GM18868 (cell line): ENCODE measurements around the gene SUSD4.

Experiments used
- ATAC-seq: cut with Tn5 transposase; IDR thresholded peaks from one replicate; pipeline ENCODE4 v1.9.1; 2021; ENCODE audit warnings: mild to moderate bottlenecking, moderate library complexity; ENCODE audit not compliant: unreplicated experiment

SUSD4 gene

DNA sequence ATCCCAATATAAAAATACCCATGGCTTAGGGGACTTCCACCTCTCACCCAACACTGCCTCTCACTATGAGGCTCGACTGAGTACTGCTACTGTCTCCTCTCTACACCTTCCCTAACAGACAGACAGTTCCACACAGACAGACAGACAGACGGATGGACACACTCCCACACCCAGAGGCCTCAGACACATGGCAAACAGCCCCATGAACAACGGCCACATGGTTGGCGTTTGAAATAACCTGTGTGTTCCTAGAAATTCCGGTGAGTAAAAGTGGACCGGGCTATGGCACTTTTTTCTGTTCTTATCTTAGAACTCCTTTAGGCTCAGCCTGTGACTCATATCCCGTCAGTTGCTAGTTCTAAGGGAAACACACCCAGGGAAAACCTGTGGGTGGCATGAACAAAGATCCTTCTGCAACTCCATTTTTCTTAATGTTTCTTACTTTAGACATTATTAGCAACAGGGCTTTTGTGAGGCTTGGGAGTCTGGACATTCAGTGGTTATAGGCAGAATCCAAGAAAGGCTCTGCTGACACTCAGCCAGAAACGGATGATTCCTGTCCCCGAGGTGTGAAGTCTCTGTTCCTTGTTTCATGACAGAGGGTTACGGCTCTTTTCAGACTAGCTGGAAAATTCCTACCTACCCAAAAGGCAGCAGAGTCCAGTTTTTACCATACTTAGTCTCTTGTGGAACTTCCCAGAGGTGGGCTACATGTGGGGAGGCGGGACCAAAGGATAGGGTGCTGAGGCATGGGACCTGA, 130.4 kb downstream of the SUSD4 start:
- no peak for ATAC-seq

DNA sequence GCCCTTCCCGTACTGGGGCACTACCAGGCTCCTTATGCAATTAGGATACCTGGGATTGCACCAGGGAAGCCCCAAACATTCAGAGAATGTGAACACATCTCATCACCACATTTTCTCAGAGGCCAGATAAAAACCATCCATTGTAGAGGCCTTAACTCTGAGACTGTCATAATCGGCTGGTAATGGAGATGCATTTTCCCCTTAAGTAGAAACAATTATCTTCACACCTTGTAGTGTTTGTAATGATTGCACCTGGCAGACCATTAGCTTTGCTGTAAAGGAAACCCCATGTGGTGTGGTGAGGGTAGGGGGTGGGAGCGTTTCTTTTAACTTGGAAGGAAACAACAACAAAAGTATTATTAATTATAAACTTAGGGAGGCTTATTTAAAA, 131.0 kb downstream of the SUSD4 start:
- ATAC-seq, result no peak

DNA sequence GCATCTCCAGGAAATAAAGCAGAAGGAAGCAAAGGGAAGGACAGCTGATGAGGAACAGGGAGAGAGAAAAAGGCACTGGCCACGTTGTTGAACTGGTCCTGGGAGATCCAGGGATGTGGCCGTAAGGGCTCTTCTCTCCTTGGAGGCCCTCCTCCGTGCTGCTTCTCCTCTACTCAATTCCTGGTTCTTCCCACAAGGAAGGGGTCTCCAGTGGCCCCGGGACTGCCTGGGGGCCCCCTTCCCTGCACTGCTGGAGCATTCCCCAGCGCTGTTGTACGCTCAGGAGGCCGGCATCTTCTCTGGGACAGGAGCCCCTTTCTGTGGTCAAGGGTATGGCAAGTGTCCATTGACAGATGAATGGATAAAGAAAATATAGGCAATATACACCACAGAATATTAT, 132.4 kb downstream of the SUSD4 start:
- no peak for ATAC-seq

DNA sequence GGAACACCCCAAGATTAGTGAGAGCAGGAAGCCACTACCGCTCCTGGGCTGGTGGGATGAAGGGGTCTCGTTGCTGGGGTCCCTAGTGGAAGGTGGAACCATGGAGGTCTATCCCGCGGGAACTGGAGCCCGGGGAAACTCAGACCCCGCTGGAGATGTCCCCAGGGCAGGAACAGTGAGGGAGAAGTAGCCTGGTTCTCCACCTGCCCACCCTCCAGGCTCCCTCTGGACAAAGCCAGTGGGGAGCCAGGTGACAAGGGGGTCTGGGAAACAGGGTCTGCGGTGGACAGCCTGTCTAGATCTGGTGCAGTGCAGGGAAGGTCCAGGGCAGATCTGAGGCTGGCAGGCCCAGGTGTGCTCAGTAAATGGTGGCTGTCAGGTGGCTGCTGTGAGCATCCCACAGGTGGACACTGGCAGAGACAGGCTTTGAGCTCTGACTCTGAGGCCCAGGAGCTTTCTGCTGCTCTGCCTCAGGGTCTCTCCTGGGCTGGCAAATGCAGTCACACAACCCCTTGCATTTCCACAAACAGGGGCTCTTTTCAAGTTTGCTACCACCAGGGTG, 132.9 kb downstream of the SUSD4 start:
- no peak for ATAC-seq

DNA sequence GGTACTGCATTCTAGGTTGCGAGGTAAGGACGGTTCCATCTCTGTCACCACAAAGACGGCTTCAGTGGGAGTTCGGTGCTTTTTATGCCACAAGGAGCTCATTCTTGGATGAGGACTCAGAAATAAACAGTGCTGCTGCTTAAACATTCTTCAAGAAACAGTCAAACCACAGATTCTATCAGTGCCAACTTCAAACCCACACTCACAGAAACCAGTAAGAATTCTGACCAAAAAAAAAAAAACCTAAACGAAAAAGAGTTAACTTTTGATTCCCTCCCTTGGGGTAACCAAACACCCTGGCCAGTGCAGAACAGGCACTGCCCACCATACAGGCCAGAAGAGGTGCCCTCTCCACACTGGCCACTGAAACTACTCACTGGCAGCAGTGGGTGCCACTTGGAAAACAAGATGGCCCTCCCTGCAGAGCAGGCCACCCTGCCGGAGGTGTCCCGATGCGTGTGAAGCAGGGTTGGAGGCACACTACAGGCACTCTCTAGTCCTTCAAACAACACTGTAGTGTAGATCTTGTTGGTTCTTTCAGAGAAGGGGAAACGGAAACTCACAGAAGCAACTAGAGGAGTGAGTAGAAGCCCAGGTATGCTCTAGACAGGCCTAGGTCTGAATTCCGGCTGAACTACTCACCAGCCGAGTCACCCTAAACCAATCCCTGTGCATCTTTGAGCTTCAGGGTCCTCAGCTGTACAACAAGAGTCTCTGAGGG, 133.7 kb downstream of the SUSD4 start:
- ATAC-seq, result no peak

DNA sequence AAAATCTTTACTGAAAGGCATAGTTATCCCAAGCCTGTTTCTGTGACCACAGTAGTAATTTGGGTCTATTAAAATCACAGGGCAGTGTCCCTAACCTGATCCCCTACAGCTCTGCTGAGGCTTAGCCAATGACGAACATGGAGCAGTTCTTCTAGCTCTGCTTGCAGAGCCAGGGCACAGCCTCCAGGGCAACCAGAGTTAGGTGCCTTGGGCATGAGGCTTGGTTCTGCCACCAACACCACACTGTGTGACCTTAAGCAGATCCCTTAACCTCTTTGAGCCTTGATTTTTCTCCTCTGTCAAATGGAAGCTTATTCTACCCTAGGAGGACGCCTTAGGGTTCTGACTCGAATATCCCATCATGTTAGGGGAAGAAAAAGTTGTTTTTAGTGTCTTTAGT, 134.2 kb downstream of the SUSD4 start:
- no peak for ATAC-seq

DNA sequence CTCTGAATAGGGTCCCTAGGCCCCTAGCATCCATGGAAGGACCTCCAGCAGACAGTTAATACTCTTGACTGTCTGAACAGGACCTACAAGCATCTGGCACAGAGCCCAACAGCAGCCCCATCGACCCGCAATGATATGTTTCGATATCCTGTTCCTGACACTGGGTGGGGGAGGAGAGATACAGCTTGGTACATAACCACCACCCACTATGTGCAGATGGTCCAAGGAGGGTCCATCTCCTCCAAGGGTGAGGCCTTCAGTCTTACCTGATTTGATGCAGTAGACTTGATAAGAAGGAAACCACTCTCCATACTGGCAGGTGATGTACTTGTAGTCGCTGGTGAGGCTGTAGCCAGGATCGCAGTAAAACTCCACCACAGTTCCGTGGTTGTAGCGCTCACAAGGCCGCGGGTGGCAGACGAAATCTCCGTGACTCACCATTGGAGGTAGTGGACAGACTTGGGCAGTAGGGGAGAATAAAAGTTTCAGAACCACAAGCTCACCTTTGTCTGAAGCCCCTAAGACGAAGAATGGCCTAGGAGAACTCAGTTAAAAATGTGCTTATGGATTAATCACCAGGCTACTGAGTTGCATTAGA, 134.9 kb downstream of the SUSD4 start:
- ATAC-seq, result no peak

DNA sequence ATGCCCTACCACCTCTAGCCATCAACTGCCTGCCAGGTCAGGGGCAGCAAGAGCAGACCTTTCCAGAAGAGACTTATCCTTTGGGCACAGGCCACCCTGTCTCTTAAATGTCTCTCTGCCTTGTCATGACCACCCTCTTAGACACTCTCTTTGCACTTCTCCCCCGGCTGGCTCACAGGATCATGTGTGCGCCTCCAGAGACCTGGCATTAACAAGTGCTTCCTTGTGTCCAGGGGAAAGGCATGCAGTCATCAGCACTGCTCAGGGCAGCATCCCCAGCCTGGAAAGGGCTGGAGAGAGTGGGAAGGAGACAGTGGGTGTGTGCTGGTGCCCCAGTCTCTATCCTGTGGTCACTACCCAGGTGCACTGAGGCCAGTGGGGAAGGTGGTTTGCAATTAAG, 135.8 kb downstream of the SUSD4 start:
- ATAC-seq, result no peak

DNA sequence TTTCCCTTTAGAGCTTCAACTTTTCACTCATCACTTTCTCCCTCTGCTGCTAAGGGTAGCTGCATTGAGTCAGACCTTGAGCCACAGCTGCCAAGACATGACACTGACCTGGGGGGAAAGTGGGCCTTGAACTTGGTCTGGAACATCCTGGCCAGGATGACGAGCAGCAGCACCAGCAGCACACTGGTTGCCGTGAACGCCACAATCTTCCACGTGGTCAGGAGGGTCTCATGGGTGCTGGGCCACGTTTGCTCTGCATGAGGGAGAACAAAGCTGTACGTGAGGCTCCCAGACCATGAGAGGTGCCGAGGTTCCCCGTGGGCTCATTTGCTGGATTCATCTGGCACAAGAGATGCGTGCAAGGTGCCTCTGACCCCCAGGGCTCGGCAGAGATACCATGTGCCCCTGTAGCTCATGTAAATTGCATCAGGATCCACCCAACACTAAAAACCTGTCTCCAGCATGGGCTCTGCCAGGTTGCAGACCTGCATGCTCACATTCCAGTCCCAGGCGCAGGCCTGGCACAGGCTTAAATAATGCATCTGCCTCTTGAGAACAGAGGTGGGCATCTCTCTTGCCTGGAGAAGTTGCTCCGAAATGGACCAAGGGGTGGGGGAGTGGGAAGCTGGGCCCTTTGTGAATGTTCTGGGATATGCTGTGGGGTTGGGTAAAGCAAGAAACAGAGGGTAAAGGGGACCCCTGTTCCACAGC, 136.3 kb downstream of the SUSD4 start:
- ATAC-seq, result no peak

DNA sequence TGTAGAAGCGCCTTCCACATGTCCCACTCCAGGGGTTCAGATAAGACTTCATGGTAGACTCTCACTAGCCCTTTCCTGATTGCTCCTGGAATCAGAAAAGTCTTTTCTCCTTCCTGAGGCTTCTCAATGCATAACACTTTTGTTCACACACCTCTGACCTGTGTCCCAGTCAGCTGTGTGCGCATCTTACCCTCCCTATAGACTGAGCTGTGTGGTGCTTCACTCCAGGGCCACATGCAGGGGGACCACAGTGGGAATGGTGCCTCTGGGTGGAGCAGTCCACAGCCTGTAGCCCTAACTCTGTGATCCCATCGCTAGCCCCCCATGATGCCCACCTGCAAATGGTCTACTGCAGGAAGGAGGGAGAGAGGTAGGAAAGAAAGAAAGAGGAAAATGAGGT, 136.9 kb downstream of the SUSD4 start:
- ATAC-seq, result no peak

DNA sequence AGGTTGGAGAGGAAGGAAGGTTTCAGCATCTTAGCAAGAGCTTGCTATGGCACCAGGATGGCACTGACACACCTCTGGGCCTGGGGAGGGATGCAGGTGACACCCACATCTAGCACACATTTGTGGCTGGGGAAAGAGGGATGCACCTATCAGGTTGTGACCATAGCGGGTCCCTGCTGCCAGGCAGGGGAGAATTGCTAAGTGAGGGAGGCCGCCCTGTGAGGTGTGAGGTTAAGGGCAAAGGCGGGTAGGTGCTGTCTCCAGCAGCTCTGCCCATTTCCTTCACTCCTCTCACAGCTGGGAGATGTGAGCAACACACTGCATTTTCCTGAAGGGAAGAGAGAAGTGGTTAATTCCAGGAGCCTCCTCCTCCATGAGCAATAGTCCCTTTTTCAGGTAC, 137.7 kb downstream of the SUSD4 start:
- no peak for ATAC-seq

DNA sequence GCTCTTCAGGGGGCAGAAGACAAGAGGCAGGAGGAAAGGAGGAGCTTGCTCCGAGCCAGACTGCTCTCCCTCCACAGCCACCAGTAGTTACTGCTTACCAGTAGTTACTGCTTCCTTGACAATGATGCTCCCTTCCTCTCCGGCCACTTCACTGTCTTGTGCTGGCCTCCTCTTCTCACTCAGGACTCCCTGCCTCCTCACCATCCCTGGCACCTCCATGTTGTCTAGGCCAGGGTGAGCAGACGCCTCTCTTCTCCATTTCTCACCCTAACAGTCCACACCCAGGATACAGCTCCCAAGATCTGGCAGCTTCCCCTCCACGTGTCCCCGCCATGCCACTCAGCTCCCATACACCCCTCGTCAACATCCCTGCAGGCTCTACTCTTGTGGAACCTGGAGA, 138.5 kb downstream of the SUSD4 start:
- no peak for ATAC-seq

DNA sequence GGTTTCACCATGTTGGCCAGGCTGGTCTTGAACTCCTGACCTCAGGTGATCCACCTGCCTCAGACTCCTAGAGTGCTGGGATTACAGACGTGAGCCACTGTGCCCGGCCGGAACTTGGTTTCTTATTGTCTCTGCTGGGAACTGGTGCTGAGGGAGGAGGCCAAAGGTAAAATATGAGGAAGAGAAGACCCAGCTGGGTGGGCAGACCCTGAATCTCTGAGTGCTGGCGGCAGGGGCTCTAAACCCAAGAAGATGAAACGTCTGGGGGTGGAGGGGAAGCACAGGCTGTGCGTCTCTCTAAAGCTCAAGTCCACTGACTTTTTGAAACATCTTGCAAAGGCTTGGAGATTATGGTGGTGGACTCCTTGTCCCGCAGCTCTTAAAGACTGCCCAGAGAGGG, 138.9 kb downstream of the SUSD4 start:
- no peak for ATAC-seq

DNA sequence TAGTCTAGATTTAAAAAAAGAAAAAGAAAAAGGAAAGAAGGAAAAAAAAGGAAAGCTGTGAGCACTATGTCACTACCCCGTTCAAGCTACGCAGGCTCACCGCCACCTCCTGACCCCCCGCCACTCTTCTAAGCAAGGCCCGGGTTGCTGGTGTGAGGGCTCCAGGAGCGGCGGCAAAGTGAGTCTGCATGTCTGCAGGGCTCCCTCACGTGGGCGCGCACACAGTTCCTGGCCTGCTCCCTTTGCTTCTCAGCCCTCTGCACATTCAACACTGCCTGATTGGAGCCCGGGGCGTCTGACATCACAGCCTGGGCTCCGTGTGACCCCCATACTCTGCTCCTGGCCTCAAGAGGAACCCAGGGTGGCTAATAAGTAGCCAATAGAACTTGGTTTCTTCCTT, 139.5 kb downstream of the SUSD4 start:
- ATAC-seq, result no peak

DNA sequence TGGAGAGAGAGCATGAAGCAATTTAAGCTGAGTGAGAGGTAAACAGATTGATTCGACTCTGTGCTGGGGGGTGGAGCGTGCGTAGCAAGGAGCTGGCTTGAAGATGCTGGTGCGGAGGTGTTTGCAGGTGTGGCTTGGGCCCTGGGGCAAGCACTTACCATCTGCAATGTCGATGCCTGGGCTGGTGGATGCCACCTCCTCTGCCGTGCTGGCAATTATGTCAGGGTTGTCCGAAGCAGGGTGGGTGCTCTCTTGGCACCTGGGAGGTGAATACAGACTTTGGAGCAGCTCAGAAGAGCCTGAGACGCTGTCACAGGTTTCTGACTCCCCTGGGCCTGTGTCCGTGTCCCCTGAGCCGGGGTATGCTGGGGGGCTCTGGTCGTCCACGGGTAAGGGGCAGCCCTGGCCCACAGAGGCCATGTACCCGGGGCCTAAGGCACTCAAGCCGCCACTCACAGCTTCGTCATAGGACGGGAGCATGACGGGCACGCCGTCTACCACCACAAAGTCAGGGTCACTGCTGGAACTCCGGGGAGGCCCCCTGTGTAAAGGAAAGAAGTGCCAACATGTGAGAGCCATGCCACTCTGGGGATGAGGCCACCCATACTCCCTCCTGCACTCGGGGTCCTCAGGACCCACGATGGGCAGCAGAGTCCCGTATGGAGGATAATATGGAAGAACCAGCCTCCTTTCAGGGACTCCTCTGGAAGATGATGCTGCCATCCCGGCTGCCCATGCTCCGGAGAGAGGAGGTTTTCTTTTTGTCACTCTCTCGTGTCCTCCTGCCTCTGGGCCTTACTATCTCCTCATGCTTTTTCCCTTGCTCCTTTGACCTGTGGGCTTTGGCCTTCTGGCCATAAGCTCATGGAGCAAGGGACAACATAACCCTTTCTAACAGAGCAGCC, 140.6 kb downstream of the SUSD4 start:
- ATAC-seq, result no peak

DNA sequence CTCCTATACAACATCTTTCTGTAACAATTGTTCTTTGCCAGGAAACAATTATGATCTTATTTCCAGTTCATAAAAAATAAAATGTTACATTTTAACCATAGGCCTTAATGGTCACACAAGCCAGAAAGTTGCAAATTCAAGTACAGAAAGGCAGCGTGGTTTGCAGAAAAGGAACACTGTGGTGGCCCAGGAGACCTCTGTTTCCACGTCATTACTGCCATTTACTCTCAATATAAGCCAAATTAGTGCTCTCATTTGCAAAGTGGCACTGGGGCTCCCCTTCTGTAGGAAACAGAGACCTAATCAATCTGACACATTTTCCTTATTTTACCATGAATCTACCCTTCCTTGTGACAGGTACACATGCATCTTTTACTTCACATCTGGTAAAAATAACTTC, 141.6 kb downstream of the SUSD4 start:
- ATAC-seq, result no peak

DNA sequence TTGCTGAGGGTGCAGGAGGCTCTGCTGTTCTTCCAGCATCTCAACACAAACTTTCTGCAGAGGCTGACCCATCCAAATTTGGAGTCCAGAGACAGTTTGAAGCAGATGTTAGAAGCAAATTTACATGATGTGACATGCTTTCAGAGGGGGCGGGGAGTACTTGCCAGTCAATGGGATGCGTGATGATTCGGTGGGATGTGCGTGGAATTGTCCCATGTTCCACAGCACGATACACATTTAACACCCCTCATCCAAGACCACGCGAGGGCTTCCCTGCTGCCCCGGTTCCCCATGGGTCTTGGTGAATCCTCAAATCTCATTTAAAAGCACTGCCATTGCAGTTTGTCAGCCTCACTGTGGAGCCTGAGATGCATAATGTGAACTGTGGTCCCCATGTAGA, 142.3 kb downstream of the SUSD4 start:
- no peak for ATAC-seq

DNA sequence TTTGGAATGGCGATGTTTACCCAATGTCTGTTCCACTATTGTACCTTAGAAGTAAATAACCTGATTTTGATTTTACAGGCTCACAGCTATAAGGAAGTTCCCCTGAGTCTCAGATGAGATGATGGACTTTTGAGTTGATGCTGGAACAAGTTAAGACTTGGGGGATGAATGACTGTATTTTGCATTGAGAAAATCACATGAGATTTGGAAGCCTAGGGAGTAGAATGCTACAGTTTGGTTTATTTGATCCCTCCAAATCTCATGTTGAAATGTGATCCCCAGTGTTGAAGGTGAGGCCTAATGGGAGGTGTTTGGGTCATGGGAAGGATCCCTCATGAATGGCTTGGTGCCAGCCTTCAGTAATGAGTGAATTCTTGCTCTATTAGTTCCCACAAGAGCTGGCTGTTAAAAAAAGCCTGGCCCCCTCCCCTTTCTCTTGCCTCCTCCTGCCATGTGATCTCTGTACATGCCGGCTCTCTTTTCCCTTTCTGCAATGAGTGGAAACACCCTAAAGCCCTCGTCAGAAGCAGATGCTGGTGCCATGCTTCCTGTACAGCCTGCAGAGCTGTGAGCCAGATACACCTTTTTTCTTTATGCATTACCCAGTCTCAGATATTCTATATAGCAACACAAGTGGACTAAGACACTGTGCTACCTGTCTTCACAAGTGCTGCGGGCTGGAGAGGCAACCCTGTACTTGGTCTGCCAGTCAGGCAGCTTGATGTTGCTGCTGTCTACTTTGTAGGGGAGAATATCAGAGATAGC, 143.9 kb downstream of the SUSD4 start:
- ATAC-seq, result no peak

DNA sequence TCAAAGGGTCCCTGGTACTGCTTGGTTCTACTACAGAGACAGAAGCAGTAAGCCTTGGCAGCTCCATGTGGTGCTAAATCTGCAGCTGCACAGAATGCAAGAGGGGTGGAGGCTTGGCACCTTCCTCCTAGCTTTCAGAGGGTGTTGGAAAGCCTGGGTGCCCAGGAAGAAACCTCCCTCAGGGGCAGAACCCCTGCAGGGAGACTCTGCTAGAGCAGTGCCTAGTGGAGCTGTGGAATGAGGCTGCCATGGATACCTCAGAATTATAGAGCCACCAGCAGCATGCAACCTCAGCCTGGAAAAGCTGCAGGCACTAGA, 144.7 kb downstream of the SUSD4 start:
- ATAC-seq, result no peak

DNA sequence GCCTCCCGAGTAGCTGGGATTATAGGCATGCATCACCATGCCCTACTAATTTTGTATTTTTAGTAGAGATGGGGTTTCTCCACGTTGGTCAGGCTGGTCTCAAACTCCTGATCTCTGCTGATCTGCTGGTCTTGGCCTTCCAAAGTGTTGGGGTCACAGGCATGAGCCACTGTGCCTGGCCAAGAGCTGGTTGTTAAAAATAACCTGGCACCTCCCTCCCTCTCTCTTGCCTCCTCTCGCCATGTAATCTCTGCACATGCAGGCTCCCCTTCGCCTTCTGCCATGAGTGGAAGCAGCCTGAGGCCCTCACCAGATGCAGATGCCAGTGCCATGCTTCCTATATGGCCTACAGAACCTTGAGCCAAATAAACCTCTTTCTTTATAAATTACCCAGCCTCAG, 146.2 kb downstream of the SUSD4 start:
- no peak for ATAC-seq
